Measurements from ENCODE around the gene GABRP.
"Not testable (repeated sequence)": the region's sequence is repeated elsewhere in the genome, so short reads cannot be mapped to it uniquely, and the experiment has no call there.

Gene GABRP

DNA sequence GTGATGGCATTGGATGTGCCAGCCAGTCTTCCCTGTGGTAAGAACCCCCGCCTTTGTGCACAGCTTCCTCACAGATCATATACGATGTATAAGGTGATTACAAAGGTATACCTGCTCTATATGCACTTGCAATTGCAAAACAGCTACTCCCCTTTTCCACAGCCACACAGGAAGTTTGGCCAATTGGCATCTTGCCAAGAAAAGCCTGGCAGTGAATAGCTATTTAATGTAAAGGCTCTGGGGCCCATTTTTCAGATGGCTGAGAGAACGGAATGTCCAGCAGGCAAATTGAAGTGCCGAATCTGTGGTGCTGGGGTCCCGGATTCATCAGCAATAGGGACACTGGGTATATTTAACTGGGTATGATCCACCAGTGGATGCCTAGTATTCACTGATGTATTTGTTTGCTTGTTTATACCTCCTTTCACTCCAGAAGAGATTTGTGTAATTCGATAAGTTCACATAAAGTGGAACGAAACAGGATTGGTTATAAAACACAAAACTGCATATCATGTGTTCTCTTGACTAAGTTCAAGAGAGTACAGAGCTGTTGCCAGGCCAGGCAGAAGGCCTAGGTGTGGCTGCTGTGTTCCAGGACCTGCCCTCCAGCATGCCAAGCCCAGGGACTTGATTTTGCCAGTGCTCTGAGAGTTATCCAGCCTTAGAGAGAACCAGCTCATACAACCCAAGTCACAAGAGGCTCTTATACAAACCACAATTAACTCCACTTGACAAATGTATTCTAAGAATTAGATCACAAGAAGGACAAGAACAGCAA lies 27.7 kb upstream of the GABRP start:
- no peak for DNase-seq

GRCh38 chr5:170756691-170757090 lies 26.8 kb upstream of the GABRP start:
- no peak for DNase-seq

DNA sequence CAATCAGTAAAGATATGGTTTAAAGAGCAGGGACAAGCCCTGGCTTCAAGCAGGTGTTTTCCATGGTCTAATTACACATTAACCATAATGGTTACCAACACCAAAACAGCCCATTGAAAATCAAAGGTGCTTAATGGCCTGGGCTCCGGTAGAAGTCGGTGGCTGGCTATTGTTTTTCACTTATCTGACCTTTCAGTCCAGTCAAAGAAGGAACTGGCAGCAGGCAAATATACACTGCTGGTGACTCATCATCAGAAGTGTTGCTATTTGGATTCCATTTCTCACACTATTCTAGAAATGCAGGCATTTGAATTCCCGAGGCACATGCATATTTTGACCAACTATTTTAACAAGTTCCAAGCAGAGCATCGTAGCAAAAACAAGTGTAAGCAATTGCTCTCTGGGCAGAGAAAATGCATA lies 26.3 kb upstream of the GABRP start:
- DNase-seq, result no peak

DNA sequence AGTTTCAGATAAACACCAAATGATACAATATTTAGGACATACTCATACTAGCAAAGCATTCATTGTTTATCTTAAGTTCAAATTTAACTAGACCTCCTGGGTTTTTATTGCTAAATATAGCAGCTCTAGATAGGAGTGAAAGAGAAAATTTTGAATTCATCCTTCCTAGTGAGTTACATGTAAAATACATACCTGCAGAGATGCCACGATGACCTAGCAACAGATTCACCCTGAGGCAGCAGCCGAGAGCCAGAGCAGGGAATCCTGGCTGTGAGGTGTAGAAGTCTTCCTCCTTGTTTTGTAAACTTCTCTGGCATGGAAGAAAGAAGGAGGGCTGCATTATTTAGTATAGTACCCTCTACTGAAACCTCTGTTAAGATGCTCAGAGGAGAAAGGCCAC lies 25.9 kb upstream of the GABRP start:
- no peak for DNase-seq

- DNase-seq, result no peak
Measured at GRCh38 chr5:170758481-170758880, 25.0 kb upstream of the GABRP start.

- no peak for DNase-seq
Measured at GRCh38 chr5:170760113-170760512, 23.4 kb upstream of the GABRP start.

- no peak for DNase-seq
Measured at GRCh38 chr5:170761048-170761707, 22.3 kb upstream of the GABRP start.

DNA sequence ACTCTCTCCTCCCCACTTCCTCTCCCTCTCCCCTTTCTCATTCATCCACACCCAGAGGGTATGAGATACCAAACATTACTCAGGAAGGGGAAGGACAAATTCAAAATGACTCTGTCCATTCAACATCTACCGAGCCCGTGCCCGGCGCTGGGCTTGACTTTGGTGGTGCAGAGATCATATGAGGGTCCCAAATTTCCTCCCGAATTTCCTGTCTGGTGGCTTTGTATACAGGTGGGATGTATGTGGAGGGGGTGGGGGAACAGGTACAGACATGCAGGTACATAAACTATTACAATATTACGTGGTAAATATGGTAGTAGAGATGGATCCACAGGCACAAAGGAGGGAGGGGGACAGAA lies 21.8 kb upstream of the GABRP start:
- no peak for DNase-seq

DNA sequence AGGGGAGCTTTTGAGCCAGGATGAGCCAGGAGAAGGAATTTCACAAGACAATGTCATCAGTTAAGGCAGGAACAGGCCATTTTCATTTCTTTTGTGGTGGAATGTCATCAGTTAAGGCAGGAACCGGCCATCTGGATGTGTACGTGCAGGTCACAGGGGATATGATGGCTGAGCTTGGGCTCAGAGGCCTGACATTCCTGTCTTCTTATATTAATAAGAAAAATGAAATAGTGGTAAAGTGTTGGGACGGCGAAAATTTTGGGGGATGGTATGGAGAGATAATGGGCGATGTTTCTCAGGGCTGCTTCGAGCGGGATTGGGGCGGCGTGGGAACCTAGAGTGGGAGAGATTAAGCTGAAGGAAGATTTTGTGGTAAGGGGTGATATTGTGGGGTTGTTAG lies 21.2 kb upstream of the GABRP start:
- DNase-seq, result not testable (repeated sequence)

- not testable (repeated sequence) for DNase-seq
Measured at GRCh38 chr5:170765868-170766267, 17.7 kb upstream of the GABRP start.

GRCh38 chr5:170769246-170769645 lies 14.3 kb upstream of the GABRP start:
- no peak for DNase-seq

DNA sequence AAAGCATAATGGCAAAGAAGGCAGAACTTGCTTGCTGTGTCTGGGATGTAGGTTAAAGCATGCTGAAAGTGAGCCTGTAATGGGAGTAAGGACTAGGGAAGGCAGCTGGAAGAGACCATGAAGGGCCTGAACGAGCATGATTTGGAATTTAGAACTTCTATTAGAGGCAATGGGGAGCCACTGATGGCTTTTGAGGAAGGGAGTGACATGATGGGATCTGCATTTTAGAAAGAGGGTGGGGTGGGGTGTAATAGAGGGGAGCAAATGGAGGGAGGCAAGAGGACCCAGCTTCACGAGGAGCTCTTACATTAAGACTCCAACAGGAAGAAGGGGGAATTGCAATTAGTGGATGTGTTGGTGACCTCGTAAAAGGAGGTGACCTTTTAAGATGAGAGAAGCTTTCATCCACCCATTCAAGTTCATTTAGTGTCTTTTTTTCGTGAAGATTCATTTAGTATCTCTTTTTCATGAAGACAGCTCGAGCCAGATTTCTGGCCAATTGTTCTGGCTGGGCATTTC lies 13.6 kb upstream of the GABRP start:
- DNase-seq, result no peak

DNA sequence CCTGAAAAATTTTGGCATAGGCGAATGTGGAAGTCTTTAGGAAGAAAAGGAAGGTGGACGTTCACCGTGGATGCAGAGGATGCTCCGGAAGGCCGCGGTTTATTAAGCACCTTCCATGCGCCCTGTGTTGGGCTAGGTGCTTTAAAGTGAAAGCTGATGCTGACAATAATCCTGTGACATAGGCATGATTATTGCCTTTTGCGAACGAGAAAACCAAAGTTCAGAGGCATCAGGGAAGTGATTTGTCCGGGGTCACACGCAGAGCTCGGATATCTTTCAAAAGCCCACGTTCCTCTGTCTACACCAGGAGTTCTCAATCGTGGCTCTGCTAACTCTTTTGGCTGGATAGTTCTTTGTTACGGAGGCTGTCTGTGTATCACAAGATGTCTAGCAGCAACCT lies 12.0 kb upstream of the GABRP start:
- DNase-seq, result no peak

GRCh38 chr5:170773024-170773985 lies 10.2 kb upstream of the GABRP start:
- no peak for DNase-seq

GRCh38 chr5:170774831-170775230 lies 8.7 kb upstream of the GABRP start:
- DNase-seq, result no peak

GRCh38 chr5:170781946-170782345 lies 1.6 kb upstream of the GABRP start:
- DNase-seq, result no peak

- DNase-seq, result no peak
Measured at GRCh38 chr5:170782438-170782837, 1.1 kb upstream of the GABRP start.

DNA sequence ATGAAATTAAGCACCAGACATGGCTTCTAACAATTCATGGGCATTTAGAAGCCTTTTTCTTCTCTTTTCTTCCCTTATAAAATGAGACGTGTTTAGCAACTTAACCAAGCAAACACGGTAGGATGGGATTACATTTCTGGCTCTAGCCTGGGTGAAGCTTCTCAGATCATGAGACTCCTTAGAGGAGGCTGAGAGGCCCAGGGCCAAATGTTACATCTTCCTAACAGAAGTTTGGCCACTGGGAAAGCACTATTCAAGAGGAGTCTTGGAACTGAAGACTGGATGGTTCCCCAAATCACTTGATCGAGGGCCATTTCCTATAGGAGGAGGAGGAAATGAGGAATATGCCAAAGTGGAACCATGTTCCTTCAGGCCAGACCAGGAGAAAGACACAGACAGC lies 1.9 kb downstream of the GABRP start:
- no peak for DNase-seq

DNA sequence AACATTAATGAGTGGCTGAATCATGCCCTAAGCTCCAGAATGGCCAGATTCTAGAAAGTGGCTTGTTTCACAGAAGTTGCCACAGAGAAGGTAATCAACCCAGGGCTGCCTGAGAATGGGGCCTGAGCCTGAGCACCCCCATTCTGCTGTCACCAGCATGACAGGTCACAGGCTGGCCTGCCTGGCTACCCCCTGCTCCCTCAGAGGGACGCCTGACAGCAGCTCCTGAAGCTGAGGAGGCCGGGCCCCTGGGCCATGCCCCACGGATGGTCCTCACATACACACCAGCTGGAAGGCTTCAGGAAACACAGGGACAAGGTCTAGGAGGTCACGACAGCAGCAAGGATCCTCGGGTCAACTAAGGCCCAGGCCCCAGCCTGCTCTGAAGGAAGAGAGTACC lies 3.7 kb downstream of the GABRP start:
- DNase-seq, result no peak

DNA sequence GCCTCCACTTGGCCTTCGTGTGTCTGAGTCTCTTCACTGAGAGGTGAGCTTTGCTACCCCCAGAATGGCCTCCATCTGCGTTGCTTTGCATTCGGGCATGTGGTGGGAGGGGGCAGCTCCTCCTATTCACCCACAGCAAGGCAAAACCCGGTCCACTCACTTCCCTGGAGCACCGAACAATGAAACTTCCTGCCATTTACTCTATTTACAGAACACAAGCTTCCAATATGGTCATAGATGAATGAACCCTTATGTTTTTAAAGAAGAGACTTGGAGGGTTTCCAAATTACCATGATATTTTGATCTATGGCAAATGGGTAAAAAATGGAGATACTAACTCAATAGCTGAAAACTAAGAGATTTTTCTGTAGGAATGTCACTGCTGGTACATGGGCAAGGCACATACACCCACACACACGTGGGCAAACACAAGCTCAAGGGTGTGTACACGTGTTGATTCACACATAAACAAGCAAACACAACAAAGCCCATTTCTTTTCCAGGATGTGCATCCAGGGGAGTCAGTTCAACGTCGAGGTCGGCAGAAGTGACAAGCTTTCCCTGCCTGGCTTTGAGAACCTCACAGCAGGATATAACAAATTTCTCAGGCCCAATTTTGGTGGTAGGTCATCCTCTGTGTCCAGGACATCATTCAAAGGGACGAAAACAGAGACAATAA lies 5.2 kb downstream of the GABRP start:
- no peak for DNase-seq

GRCh38 chr5:170791325-170791954 lies 7.9 kb downstream of the GABRP start:
- DNase-seq, result no peak

GRCh38 chr5:170792878-170793277 lies 9.4 kb downstream of the GABRP start:
- no peak for DNase-seq

All from stimulated activated CD4-positive, alpha-beta T cell treated with anti-CD3 and anti-CD28 coated beads, Interleukin-4, amount 100 ng/mL, for 1 hour (primary cell).